NCI-H2227 (cell line): ENCODE results near the gene TMC1.
"Not testable (repeated sequence)": the region's sequence is repeated elsewhere in the genome, so short reads cannot be mapped to it uniquely, and the experiment has no call there.

Source experiments
- DNase-seq: peaks from one replicate; lab custom pipeline; 2025; ENCODE audit not compliant: unreplicated experiment; lab: John Stamatoyannopoulos, UW

Gene TMC1

GRCh38 chr9:72858089-72858912 is 336.9 kb downstream of the TMC1 start:
- DNase-seq = no peak

GRCh38 chr9:72862788-72863187 is 341.4 kb downstream of the TMC1 start:
- not testable (repeated sequence) for DNase-seq

GRCh38 chr9:72863456-72864094 is 342.2 kb downstream of the TMC1 start:
- DNase-seq = no peak

GRCh38 chr9:72864327-72864726 is 342.9 kb downstream of the TMC1 start:
- DNase-seq = no peak

GRCh38 chr9:72871685-72872084 is 350.3 kb downstream of the TMC1 start:
- DNase-seq = no peak

GRCh38 chr9:72872718-72873117 is 351.3 kb downstream of the TMC1 start:
- DNase-seq = no peak

DNA sequence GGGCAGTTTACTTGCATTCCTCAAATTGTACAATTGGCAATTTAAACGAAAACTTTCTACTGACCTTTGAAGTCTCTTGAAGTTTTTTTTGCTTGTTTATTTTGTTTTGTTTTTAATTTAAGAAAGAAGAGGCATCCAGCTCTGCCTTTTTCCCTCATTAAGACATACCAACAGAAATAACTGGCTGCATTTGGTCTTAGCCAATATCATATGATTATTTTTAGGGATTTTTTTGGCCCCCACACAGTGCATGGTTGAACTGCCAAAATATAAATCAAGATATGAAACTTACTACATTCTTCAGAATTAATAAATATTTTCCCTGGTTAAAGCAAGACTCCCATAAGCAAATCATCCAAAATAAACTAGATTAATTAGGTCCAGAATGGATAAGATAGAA is 352.0 kb downstream of the TMC1 start:
- no peak for DNase-seq

DNA sequence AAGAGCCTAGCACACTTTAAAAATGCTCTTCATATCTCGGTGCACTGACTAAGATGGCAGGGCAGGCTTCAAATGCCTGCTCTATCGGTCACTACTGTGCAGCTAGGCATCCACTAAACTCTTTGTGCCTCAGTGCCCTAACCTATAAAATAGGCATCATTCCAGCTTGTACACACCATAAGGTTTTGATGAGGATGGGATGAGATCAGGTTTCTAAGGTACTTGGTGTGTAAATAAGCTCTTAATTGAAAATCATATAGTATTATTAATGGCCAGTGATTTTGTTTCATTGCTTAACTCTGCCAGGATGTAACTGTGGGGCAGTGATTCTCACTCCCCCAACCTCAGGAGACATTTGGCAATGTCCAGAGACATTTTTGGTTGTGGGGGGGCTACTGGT is 352.9 kb downstream of the TMC1 start:
- no peak for DNase-seq

DNA sequence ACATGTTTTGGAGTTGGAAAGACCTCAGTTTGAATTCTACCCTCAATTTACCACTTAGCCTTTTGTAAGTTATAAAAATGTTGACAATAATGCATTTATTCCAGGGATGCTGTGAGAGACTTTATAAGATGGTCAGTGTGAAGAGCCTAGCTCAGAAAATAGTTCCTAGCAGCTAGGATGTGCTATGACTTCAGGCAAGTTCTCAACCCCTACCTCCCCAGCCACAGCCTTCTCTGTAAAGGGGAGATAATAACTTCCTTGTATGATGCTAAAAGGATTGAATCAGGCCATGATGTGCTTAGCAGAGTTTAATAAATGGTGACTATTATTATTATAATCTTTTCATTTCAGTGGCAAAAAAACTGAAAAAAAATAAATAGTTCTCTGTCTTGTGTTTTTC is 353.8 kb downstream of the TMC1 start:
- no peak for DNase-seq

DNA sequence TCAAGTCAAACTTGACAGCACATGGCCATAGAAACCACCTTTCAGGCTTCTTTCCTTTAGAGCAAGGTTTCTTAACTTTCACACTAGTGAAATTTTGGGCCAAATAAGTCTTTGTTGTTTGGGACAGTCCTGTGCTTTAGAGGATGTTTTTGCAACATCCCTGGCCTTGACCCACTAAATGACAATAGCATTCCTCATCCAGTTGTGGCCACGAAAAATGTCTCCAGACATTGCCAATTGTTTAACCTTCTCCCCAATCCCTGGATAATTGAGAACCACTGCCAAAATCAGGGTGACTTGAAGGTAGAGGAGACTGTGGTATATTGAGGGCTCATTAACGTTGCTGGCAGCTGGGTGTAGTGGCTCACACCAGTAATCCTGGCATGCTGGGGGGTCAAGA is 359.4 kb downstream of the TMC1 start:
- DNase-seq = no peak

DNA sequence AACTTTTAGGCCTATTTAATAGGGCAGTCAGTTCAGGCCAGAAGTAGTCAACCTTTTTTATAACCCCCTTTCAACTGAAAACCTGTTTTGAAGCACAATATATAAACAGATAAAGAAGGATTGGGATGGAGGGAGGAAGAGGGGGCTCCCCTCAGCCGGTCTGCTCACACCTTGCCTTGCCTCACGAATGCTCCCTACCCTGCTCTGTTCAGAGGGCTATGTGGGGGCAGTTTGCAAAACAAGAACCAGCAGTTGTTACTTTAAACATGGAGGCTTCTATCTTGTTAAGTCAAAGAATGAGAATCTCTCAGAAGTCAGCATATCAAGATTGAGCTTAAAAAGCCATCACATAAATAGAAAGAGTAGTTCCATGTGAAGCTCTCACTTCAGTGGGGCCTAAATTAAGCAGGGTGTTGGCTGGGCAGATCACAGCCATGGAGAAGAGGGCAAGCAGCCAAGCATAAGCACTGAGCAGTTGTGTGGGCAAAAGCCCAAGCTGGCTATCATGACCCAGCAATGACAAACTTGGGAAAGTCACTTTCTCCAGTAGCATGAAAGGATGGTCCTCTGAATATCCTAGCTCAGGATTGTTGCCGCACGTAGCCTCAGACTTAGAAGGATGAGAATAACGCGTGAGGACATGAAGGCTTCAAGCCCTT is 360.8 kb downstream of the TMC1 start:
- DNase-seq = no peak

DNA sequence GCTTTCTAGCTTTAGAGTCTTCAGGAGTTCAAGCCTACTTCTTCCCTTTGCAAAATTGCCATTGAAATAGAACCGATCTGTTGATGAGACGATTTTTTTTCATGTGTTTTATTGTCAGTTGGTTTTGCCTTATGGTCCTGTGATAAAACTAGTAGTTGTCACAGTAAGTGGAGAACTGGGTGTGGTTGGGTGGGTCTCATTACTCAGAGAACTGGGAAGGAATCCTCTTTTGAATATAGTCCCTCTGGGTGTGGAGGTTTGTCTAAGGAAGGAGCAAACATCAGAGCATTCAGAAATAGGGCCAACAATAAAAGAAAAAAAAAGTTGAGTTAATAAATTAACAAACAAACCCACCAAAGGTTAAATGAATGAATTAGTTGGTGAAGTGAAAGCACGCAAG is 362.5 kb downstream of the TMC1 start:
- DNase-seq = no peak

DNA sequence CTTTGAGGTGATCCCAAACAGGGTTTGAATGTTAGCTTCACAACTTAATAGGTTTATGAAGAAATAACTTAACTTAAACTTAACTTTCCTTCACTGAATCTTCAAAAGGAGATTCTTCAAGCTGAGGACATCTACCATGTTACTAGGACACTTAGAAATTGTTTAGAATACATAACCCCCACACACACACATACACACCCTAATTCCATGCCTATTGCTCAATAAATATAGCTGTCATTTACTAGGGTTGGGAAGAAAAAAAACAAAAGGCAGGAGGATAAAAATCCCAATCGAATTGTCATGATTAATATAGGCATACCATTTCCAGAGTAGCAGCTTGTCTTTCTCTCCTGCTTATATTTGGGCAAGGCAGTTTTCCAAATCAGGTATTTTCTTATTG is 363.1 kb downstream of the TMC1 start:
- no peak for DNase-seq
